GM12872 (cell line): ENCODE results near the gene GTPBP1.

Experiments used
- CTCF ChIP-seq: IDR thresholded peaks from 3 replicates; pipeline ENCODE4 v1.5.1; 2011; ENCODE audit warnings: low read depth, mild to moderate bottlenecking, low read length, moderate library complexity; ENCODE audit not compliant: insufficient read depth

The GTPBP1 gene

GRCh38 chr22:38738475-38739070 is 32.8 kb downstream of the GTPBP1 start:
- no peak for TF ChIP-seq CTCF

GRCh38 chr22:38739300-38740055 is 33.7 kb downstream of the GTPBP1 start:
- no peak for TF ChIP-seq CTCF

GRCh38 chr22:38740116-38740723 is 34.5 kb downstream of the GTPBP1 start:
- no peak for TF ChIP-seq CTCF

GRCh38 chr22:38740754-38741153 is 35.0 kb downstream of the GTPBP1 start:
- no peak for TF ChIP-seq CTCF

GRCh38 chr22:38741166-38741565 is 35.4 kb downstream of the GTPBP1 start:
- TF ChIP-seq CTCF: no peak

GRCh38 chr22:38741576-38741975 is 35.8 kb downstream of the GTPBP1 start:
- TF ChIP-seq CTCF: no peak

GRCh38 chr22:38742176-38742942 is 36.6 kb downstream of the GTPBP1 start:
- TF ChIP-seq CTCF: no peak
